H9 (cell line): Measurements from ENCODE around the gene CACNG8. TPM values are rescaled to one million over a fixed set of nuclear protein-coding genes. Genes with fewer than 3 reads are reported as not detected.
A peak's percentile ranks its signal among the peaks of the same experiment; 100 is the strongest.

Experiments used
- DNase-seq: peaks from one replicate; pipeline ENCODE4 v3.0.0-alpha.2; 2017
- H2AFZ ChIP-seq: one replicate; pipeline ENCODE4 v1.6.1; 2013; ENCODE audit warnings: mild to moderate bottlenecking, low read length, control low read depth, moderate library complexity
- H2AK5ac ChIP-seq: 2 replicates; pipeline ENCODE4 v1.6.1; 2013; ENCODE audit warnings: low read length, control low read depth, mixed read lengths; ENCODE audit not compliant: insufficient read length
- H2BK120ac ChIP-seq: one replicate; pipeline ENCODE4 v1.6.1; 2013; ENCODE audit warnings: low read depth, mild to moderate bottlenecking, low read length, control low read depth, inconsistent platforms; ENCODE audit not compliant: poor library complexity, severe bottlenecking
- H2BK12ac ChIP-seq: 2 replicates; pipeline ENCODE4 v1.6.1; 2013; ENCODE audit warnings: low read length, control low read depth, mixed read lengths, low read depth; ENCODE audit not compliant: insufficient read length
- H2BK15ac ChIP-seq: 2 replicates; pipeline ENCODE4 v1.6.1; 2013; ENCODE audit warnings: low read depth, low read length, control low read depth
- H2BK20ac ChIP-seq: one replicate; pipeline ENCODE4 v1.6.1; 2013; ENCODE audit warnings: low read depth, mild to moderate bottlenecking, low read length, control low read depth, inconsistent platforms; ENCODE audit not compliant: poor library complexity, severe bottlenecking
- H2BK5ac ChIP-seq: 2 replicates; pipeline ENCODE4 v1.6.1; 2013; ENCODE audit warnings: low read length, control low read depth, mixed read lengths; ENCODE audit not compliant: insufficient read length
- H3K14ac ChIP-seq: 2 replicates; pipeline ENCODE4 v1.6.1; 2013; ENCODE audit warnings: low read length, control low read depth; ENCODE audit not compliant: insufficient read depth
- H3K18ac ChIP-seq: 2 replicates; pipeline ENCODE4 v1.6.1; 2013; ENCODE audit warnings: low read depth, mild to moderate bottlenecking, mixed read lengths, low read length, control low read depth; ENCODE audit not compliant: insufficient read length
- H3K23ac ChIP-seq: 2 replicates; pipeline ENCODE4 v1.6.1; 2013; ENCODE audit warnings: low read length, control low read depth, mixed read lengths, low read depth; ENCODE audit not compliant: insufficient read length
- H3K23me2 ChIP-seq: 2 replicates; pipeline ENCODE4 v1.6.1; 2013; ENCODE audit warnings: low read depth, mild to moderate bottlenecking, mixed read lengths, low read length, control low read depth; ENCODE audit not compliant: insufficient read length, poor library complexity, severe bottlenecking
- H3K27ac ChIP-seq: 2 replicates; pipeline ENCODE4 v1.5.1; 2013; ENCODE audit warnings: low read length, control low read depth, mixed read lengths, low read depth; ENCODE audit not compliant: insufficient read length
- H3K27me3 ChIP-seq: 2 replicates; pipeline ENCODE4 v1.6.1; 2013; ENCODE audit warnings: low read length, control low read depth, inconsistent platforms; ENCODE audit not compliant: insufficient read depth
- H3K4ac ChIP-seq: 2 replicates; pipeline ENCODE4 v1.6.1; 2013; ENCODE audit warnings: low read depth, mild to moderate bottlenecking, control low read depth, inconsistent platforms, low read length, moderate library complexity
- H3K4me1 ChIP-seq: 2 replicates; pipeline ENCODE4 v1.6.1; 2013; ENCODE audit warnings: low read length, control low read depth, inconsistent platforms; ENCODE audit not compliant: insufficient read depth
- H3K4me2 ChIP-seq: 2 replicates; pipeline ENCODE4 v1.6.1; 2013; ENCODE audit warnings: low read length, control low read depth, mixed read lengths; ENCODE audit not compliant: insufficient read length, insufficient read depth
- H3K56ac ChIP-seq: 2 replicates; pipeline ENCODE4 v1.6.1; 2013; ENCODE audit warnings: low read depth, mild to moderate bottlenecking, mixed read lengths, low read length, control low read depth; ENCODE audit not compliant: insufficient read length
- H3K79me1 ChIP-seq: 2 replicates; pipeline ENCODE4 v1.6.1; 2013; ENCODE audit warnings: low read depth, mild to moderate bottlenecking, moderate library complexity, low read length, control low read depth, inconsistent platforms; ENCODE audit not compliant: insufficient read depth, poor library complexity, severe bottlenecking
- H3K79me2 ChIP-seq: 2 replicates; pipeline ENCODE4 v1.6.1; 2013; ENCODE audit warnings: low read length, control low read depth, inconsistent platforms; ENCODE audit not compliant: insufficient read depth
- H3K9ac ChIP-seq: 2 replicates; pipeline ENCODE4 v1.6.1; 2013; ENCODE audit warnings: low read length, control low read depth, mixed read lengths; ENCODE audit not compliant: insufficient read length; ENCODE audit errors: extremely low read depth
- H3K9me3 ChIP-seq: one replicate; pipeline ENCODE4 v1.6.1; 2013; ENCODE audit warnings: low read depth, low read length, inconsistent platforms; ENCODE audit not compliant: control insufficient read depth
- H3T11ph ChIP-seq: one replicate; pipeline ENCODE4 v1.6.1; 2013; ENCODE audit warnings: mild to moderate bottlenecking, low read length, control low read depth, inconsistent platforms
- H4K20me1 ChIP-seq: one replicate; pipeline ENCODE4 v1.6.1; 2013; ENCODE audit not compliant: control insufficient read depth, insufficient read length, insufficient read depth
- H4K5ac ChIP-seq: 2 replicates; pipeline ENCODE4 v1.6.1; 2013; ENCODE audit warnings: low read depth, mild to moderate bottlenecking, mixed read lengths, low read length, control low read depth; ENCODE audit not compliant: insufficient read length
- H4K8ac ChIP-seq: replicated peaks from 2 replicates; pipeline ENCODE4 v1.6.1; 2013; ENCODE audit warnings: low read length, control low read depth, mixed read lengths, low read depth; ENCODE audit not compliant: insufficient read length
- H4K91ac ChIP-seq: 2 replicates; pipeline ENCODE4 v1.6.1; 2013; ENCODE audit warnings: low read depth, mild to moderate bottlenecking, moderate library complexity, mixed read lengths, low read length, control low read depth; ENCODE audit not compliant: insufficient read length
- H3K27ac Mint-ChIP-seq, 3 experiments: 2 replicates in 2 of 3; 3 replicates in 1 of 3; pipeline ENCODE4 v1.8.0; 2020 to 2021; ENCODE audit warnings: mixed read lengths in 3 of 3, mild to moderate bottlenecking in 1 of 3, moderate library complexity in 1 of 3
- H3K27me3 Mint-ChIP-seq: 2 replicates; pipeline ENCODE4 v1.8.0; 2021; ENCODE audit warnings: low read depth, mild to moderate bottlenecking, moderate library complexity, mixed read lengths
- H3K36me3 Mint-ChIP-seq, 3 experiments: 2 replicates in 2 of 3; 3 replicates in 1 of 3; pipeline ENCODE4 v1.8.0; 2020 to 2021; ENCODE audit warnings: low read depth in 3 of 3, mixed read lengths in 3 of 3; ENCODE audit not compliant: insufficient read depth in 1 of 3
- H3K4me1 Mint-ChIP-seq, 2 experiments: 2 replicates each; pipeline ENCODE4 v1.8.0; 2020; ENCODE audit warnings: mixed read lengths in 2 of 2
- H3K4me3 Mint-ChIP-seq, 2 experiments: 2 replicates in 1 of 2; 3 replicates in 1 of 2; pipeline ENCODE4 v1.8.0; 2020 to 2021; ENCODE audit warnings: mild to moderate bottlenecking in 2 of 2, mixed read lengths in 2 of 2, moderate library complexity in 1 of 2
- H3K9me3 Mint-ChIP-seq, 2 experiments: 2 replicates in 1 of 2; 3 replicates in 1 of 2; pipeline ENCODE4 v1.8.0; 2020; ENCODE audit warnings: mild to moderate bottlenecking in 2 of 2, mixed read lengths in 2 of 2, moderate library complexity in 1 of 2
- CTCF ChIP-seq: fragments of 200-600 bp; sonication (generic); conservative IDR thresholded peaks from 3 replicates; pipeline ENCODE4 v1.8.0; 2021; ENCODE audit warnings: antibody characterized with exemption, mild to moderate bottlenecking
- WGBS: extraction: QIAGEN DNeasy Blood & Tissue Kit; methylation state at CpG from one replicate; pipeline ENCODE4 v1.1.7; 2013; ENCODE audit warnings: missing lambda C conversion rate, low lambda C conversion rate, mixed read lengths; ENCODE audit not compliant: insufficient read length; ENCODE audit errors: extremely low coverage; 5-methylcytosine and 5-hydroxymethylcytosine counted together
- total RNA-seq: library from RNA; stranded (reverse); gene quantifications from 2 replicates; pipeline ENCODE4 v1.2.1, GENCODE V29; 2021

The CACNG8 gene
- total RNA-seq, 1 experiment from 2014 or later = 7.1 TPM

GRCh38 chr19:53991224-53992113 is 28.7 kb downstream of the CACNG8 start, which contains the start of gene CACNG6:
Gene CACNG6 (plus strand): TSS chr19:53991637. CDS start chr19:53992878, 1,241 bp downstream.
- DNase-seq = peak; percentile 74
- H3K9me3 Mint-ChIP-seq = no peaks in the 10 kb centered on the region; a peak in 1 of 5 replicates
- no peak within 1 kb of the TSS for H2BK120ac ChIP-seq
- H3K4me1 Mint-ChIP-seq = peaks cover 4 to 19% of the 10 kb centered on the region in 2 experiments
- H3K4me3 Mint-ChIP-seq = peak within 1 kb of the TSS; percentile 64 to 73
- no peak within 1 kb of the TSS; the same call in 1 of the 2 replicates for H3K4ac ChIP-seq
- peak within 1 kb of the TSS; percentile 75; the same call in 1 of the 2 replicates for H3K14ac ChIP-seq
- no peaks in the 10 kb centered on the region; the same call in 1 of the 2 replicates for H3K27me3 ChIP-seq
- no peaks in the 10 kb centered on the region for H3K9me3 ChIP-seq
- no peak within 1 kb of the TSS for H2BK5ac ChIP-seq
- H3K27me3 Mint-ChIP-seq = peaks cover 46% of the 10 kb centered on the region
- no CpG with 5 or more reads among the region's 66 CpGs for whole genome bisulfite sequencing
- H2BK20ac ChIP-seq = no peak within 1 kb of the TSS
- no peak within 1 kb of the TSS for H3K27ac ChIP-seq
- no peak within 1 kb of the TSS for H4K91ac ChIP-seq
- H2BK15ac ChIP-seq = no peak within 1 kb of the TSS
- no peak within 1 kb of the TSS for H4K8ac ChIP-seq
- H3K18ac ChIP-seq = peak within 1 kb of the TSS; percentile 33
- no peak within 1 kb of the TSS for H4K5ac ChIP-seq
- H3K79me2 ChIP-seq = no peaks in the 10 kb centered on the region
- H3K56ac ChIP-seq = no peak within 1 kb of the TSS
- H3K23me2 ChIP-seq = peaks cover 5% of the 10 kb centered on the region
- no peak within 1 kb of the TSS for H3K27ac Mint-ChIP-seq
- H3K23ac ChIP-seq = no peak within 1 kb of the TSS
- no peak within 1 kb of the TSS for H3K9ac ChIP-seq
- no peaks in the 10 kb centered on the region; a peak in 1 of 7 replicates for H3K36me3 Mint-ChIP-seq
- no peaks in the 10 kb centered on the region for H4K20me1 ChIP-seq
- no peaks in the 10 kb centered on the region for H3K4me1 ChIP-seq
- no peak within 1 kb of the TSS for H2AFZ ChIP-seq
- peak within 1 kb of the TSS; percentile 55 for H3K4me2 ChIP-seq
- H3K79me1 ChIP-seq = no peaks in the 10 kb centered on the region
- no peak for TF ChIP-seq CTCF
- no peak within 1 kb of the TSS for H2AK5ac ChIP-seq
- H2BK12ac ChIP-seq = no peak within 1 kb of the TSS
- no peak within 1 kb of the TSS for H3T11ph ChIP-seq
